GM19397 (cell line): Measurements from ENCODE around the gene DDN.

Experiments used
- ATAC-seq: cut with Tn5 transposase; IDR thresholded peaks from one replicate; pipeline ENCODE4 v1.9.1; 2021; ENCODE audit warnings: mild to moderate bottlenecking, moderate library complexity; ENCODE audit not compliant: unreplicated experiment

The DDN gene

DNA sequence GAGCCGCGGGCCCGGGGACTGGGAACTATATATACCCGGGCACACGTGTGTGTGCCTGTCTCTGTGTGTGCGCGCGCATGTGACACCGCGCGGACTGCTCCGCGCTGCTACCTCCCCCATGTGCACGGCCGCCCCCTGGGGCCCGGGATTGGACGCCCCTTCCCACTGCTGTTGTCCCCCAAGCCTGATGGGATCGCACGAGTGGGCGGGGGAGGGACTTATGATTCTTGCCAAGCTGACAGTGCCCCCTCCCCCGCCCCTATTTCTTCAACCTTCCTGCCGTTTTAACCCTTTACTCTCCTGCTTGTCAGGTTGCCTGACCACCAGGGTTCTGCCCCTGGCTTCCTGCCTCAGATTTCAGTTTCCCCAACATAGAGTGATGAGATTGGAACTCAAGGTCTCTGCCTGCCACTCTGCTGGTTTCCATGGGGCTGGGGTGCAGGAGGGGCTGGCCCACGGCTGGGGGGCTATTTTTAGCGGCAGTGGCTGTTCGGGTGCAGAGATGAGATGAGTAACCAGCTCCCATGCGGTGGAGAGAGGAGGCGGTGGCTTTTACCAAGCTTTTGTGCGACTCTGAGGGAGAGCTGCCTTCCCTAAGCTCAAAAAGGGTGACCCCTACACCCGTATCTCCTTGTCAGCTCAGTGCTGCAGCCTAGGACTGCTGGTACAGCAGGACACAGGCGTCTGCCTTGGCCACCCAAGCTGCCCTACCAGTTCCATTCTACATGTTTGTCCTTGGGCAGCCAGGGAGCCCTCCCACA lies at the start of gene DDN:
Gene DDN, minus strand, starts transcription at position 5 of the 761 bp plus-strand sequence. CDS start 88 bp downstream, outside the sequence.
- ATAC-seq = no peak

DNA sequence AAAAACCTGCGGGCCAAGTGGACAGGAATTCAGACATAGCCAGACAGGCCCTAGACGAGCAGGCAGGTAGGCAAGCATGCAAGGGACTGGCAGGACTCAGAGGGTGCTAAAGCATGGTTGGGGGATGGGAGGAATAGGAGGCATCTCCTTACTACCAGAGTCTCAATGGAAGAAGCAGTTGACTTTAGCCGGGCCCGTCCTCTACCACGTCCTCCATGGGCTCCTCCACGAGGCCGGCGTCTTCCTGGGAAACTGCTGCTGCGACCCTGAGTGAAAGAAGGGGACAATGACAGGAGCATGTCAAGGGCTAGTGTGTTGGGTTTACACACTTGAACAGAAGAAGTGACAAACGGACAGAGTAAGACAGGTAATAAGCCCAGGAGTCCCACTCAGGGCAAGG lies 49.8 kb upstream of the DDN start:
- ATAC-seq = no peak

GRCh38 chr12:49046129-49046895 lies 47.1 kb upstream of the DDN start:
- no peak for ATAC-seq

DNA sequence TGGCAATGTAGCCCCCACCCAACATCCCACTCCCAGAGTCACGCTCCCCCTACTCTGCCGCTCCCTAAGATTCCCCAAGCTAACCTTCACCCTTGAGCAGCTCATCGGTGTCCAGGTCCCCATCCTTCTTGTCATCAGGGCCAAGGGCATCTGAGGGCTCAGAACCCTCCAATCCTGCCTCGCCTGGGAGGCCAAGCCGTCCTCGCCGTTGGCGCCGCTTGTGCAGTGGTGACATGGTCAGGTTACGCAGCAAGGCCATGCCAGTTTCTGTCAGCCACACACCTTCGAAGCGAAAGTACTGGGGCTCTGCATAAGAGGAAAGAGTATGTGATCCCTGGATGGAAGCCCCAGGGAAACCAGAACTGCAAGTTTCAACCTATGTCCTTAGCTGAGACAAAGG lies 45.5 kb upstream of the DDN start:
- ATAC-seq = no peak

DNA sequence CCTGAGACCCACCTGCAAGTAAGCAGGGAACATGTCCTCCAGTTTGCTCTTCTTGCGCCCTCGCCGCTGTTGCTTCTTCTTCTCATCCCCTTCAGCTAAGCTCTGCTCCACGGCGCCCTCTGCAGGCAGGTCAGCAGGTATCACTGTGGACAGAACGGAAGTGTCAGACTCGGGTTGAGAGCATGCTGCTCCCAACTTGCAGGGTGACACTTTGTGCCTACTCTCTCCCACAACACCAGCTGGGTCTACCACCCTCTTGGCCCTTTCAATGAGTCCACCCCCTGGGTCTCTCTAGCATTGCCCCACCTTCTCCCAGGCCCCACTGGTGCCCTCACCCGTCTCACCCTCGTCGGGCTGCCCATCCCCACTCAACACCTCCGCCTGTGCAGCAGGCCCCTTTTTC lies 44.7 kb upstream of the DDN start:
- ATAC-seq = no peak

DNA sequence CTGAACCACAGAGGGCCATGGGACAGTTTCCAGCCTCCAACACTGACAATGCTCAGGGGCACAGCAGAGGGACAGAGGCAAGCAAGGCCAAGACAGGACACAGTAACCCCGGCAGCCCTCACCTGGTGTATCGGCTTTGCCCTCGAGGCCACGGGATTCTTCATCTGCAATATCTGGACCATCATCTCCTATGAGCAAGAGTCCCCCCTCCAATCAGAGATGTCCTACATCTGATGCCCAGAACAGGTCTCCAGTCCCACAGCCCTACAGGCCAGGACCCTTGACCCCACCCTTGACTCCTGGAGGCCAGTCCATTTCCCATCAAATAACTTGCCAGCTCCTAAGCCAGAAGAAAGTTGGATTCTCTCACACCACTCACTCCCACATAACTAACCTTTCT lies 44.1 kb upstream of the DDN start:
- ATAC-seq = no peak

DNA sequence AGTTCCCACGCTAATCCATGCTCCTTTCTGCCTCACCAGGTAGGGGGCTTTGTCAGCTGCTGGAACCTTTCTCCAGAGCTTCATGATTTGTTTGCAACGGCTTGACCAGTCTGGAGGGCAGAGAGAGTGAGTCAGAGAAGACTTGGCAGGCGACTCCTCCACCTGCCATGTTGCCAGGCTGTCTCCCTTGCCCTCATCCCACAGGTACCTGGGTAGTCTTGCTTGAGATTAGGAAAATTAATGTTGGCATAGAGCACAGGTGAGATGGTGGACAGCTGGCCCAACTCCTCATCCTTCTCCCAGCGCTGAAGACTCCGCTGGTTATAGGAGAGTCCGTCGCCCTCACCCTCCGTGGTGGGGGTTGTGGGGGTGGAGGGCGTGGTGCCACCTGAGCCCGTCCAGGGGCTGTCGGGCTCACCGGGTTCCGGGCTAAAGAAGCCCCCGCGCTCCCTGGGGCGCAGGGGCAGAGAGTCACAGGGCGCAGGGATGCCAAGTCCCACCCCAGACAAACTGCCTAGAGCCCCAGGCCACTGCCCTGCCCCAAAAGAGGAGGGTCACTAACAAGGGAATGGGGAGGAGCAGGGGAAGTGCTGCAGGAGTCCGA lies 42.8 kb upstream of the DDN start:
- no peak for ATAC-seq

- no peak for ATAC-seq
Measured at GRCh38 chr12:49041036-49041880, 42.1 kb upstream of the DDN start.

DNA sequence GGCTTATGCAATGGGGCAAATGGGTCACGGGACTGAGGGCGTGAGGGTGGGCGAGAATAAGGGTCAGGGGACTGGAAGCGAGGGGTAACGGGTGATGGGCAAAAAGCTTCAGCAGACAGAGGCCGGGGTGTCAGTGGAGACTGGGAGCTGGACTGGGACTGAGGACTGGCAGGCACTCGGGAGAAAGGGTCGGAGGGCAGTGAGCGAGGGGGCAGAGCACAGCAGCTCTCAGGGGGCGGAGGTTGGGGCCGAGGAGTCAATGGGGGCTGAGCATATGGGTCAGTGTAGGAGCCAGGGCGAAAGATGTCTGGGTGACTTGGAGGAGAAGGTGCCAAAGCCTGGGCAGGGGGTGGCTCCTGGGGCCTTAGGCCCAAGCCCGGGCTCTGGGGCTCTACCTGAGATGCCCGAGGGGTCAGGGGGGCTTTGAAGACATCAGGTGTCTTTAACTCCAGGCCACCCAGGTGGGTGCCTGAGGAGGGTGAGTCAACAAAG lies 41.2 kb upstream of the DDN start:
- ATAC-seq = no peak

GRCh38 chr12:49039421-49040363 lies 40.5 kb upstream of the DDN start:
- ATAC-seq = no peak

DNA sequence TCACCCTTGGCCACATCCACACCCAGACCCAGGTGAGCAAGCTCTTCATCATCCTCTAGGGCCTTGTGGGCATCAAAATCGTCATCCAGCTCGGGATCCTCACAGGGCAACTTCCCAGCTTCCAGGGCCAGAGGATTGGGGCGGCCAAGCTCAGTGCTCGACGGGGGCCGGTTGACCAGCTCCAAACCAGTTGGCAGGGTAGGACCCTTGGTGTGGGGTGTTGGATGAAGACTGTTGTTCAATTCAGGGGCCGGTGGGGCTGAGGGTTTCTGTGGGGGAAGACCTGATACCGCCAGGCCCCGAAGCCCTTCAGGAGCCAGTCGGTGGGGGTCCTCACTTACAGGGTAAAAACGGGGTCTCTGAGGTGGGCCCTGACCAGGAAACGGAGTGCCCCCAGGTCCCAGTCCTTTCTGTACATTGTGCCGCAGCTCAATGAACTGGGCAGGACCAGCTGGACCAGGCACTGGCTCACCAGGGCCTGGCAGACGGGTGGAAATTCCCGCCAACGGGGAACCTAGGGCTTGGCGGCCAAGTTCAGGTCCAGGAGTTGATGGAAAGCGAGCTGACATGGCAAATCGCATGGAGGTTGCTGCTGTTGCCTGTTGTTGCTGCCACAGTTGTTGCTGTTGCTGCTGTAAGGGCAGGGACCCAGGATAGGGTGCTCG lies 39.2 kb upstream of the DDN start:
- no peak for ATAC-seq

DNA sequence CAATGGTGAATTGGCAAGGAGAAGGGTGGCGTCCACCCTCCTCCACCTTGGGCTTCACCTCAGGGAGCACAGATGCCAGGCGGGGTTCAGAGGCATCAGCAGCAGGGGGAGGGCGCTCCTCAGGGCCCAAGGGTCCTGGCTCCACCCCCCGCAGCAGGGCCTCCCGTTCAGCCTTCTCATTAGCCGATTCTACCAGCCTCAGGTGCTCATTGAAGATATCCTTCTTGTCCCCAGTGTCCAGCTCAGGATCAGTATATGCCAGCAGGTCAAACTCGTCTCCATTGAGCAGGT lies 38.7 kb upstream of the DDN start:
- no peak for ATAC-seq

- ATAC-seq = no peak
Measured at GRCh38 chr12:49037111-49037946, 38.2 kb upstream of the DDN start.

DNA sequence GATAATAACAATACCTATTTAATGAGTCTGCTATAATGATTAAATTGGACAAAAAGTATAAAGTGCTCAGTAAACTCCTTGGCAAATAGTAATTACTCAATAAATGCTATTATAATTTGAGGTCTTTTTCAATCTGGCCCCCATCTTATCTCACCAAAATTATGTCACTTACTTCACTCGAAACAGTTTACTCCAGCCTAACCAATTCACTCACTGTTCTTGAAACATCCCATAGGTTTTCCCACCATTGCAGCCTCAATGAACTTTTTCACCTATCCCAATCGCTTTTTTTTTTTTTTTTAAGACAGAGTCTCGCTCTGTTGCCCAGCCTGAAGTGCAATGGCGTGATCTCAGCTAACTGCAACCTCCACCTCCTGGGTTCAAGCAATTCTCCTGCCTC lies 36.9 kb upstream of the DDN start:
- no peak for ATAC-seq

- no peak for ATAC-seq
Measured at GRCh38 chr12:49034286-49034622, 35.1 kb upstream of the DDN start.

GRCh38 chr12:49033611-49034285 lies 34.6 kb upstream of the DDN start:
- no peak for ATAC-seq

DNA sequence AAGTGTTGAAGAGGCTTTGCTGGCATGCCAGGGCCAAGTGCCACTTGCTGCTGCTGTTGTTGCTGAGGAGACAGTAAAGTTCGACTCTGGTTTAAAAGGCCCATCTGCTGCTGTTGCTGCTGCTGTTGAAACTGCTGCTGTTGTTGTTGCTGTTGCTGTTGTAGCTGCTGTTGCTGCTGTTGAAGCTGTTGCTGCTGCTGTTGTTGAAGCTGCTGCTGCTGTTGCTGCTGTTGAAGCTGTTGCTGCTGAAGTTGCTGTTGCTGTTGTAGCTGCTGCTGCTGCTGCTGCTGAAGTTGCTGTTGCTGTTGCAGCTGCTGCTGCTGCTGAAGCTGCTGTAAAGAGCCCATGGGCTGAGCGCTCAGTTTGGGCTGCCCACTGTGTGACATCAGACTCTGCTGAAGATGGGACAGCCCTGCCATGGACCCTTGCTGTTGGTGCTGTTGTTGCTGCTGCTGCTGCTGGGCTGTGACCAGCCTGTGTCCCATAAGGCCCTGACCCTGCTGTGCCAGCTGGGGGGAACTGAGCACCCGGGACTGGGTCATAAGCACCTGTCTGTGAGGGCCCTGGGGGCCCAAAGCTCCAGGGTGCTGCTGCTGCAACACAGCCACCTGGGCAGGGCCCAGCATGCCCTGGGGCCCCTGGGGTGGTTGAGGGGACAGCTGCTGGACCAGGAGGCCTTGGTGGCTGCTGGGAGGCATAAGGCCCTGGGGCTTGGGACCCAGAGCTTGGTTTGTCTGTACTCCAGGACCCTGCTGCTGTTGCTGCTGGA lies 33.7 kb upstream of the DDN start:
- ATAC-seq = no peak
